Stomach smooth muscle (tissue), 2 donors: ENCODE measurements around the gene CWF19L2.
"Not testable (repeated sequence)": the region's sequence is repeated elsewhere in the genome, so short reads cannot be mapped to it uniquely, and the experiment has no call there.

Source experiments
- H3K27ac ChIP-seq: one replicate; pipeline ENCODE4 v1.7.0; 2013; ENCODE audit warnings: mild to moderate bottlenecking, low read length, inconsistent platforms
- H3K27me3 ChIP-seq, 2 donors: one replicate each; pipeline ENCODE4 v1.7.0; 2013; ENCODE audit warnings: low read length in 2 of 2; ENCODE audit not compliant: insufficient read depth in 2 of 2, control insufficient read depth in 1 of 2
- H3K36me3 ChIP-seq, 2 donors: one replicate each; pipeline ENCODE4 v1.7.0; 2013; ENCODE audit warnings: low read length in 2 of 2; ENCODE audit not compliant: control insufficient read depth in 2 of 2, insufficient read depth in 2 of 2
- H3K4me1 ChIP-seq: one replicate; pipeline ENCODE4 v1.7.0; 2013; ENCODE audit warnings: low read length; ENCODE audit not compliant: control insufficient read depth, insufficient read depth
- H3K4me3 ChIP-seq, 2 donors: one replicate each; pipeline ENCODE4 v1.7.0; 2013; ENCODE audit warnings: low read length in 2 of 2
- H3K9ac ChIP-seq, 2 donors: one replicate each; pipeline ENCODE4 v1.7.0; 2013; ENCODE audit warnings: low read length in 2 of 2, mild to moderate bottlenecking in 1 of 2
- H3K9me3 ChIP-seq, 2 donors: one replicate each; pipeline ENCODE4 v1.7.0; 2013; ENCODE audit warnings: low read length in 2 of 2; ENCODE audit not compliant: control insufficient read depth in 2 of 2
- donor health status: healthy.
- donor health status: Pancreatic carcinoma.

Gene CWF19L2

GRCh38 chr11:107439586-107440167, 17.9 kb downstream of the CWF19L2 start:
- Histone ChIP-seq H3K27me3 (no peaks in the 10 kb centered on the region), H3K4me3 (no peak overlapping the region), H3K36me3 (peaks cover 18 to 20% of the 10 kb centered on the region in 2 donors), H3K9ac (no peak overlapping the region), H3K9me3 (no peaks in the 10 kb centered on the region), H3K4me1 (no peaks in the 10 kb centered on the region), H3K27ac (no peak overlapping the region)

GRCh38 chr11:107438148-107438547, 19.5 kb downstream of the CWF19L2 start:
- Histone ChIP-seq H3K9ac (no peak overlapping the region), H3K27me3 (no peaks in the 10 kb centered on the region), H3K36me3 (peaks cover 18 to 20% of the 10 kb centered on the region in 2 donors)

GRCh38 chr11:107430525-107430924, 27.1 kb downstream of the CWF19L2 start:
- H3K27me3 ChIP-seq: no peaks in the 10 kb centered on the region
- H3K36me3 ChIP-seq: peaks cover 4 to 9% of the 10 kb centered on the region in 2 donors
- H3K27ac ChIP-seq: no peak overlapping the region

More at GRCh38 chr11:107438148-107438547, 19.5 kb downstream of the CWF19L2 start:
- Histone ChIP-seq H3K4me3 (no peak overlapping the region), H3K27ac (no peak overlapping the region), H3K9me3 (no peaks in the 10 kb centered on the region), H3K4me1 (no peaks in the 10 kb centered on the region)

GRCh38 chr11:107427569-107428180, 29.9 kb downstream of the CWF19L2 start:
- H3K9me3 ChIP-seq: no peaks in the 10 kb centered on the region
- no peak overlapping the region for H3K27ac ChIP-seq
- H3K4me3 ChIP-seq: no peak overlapping the region
- H3K4me1 ChIP-seq: no peaks in the 10 kb centered on the region
- peaks cover 4 to 9% of the 10 kb centered on the region in 2 donors for H3K36me3 ChIP-seq
- H3K9ac ChIP-seq: no peak overlapping the region
- H3K27me3 ChIP-seq: no peaks in the 10 kb centered on the region

More at GRCh38 chr11:107430525-107430924, 27.1 kb downstream of the CWF19L2 start:
- no peaks in the 10 kb centered on the region for H3K9me3 ChIP-seq
- no peak overlapping the region for H3K9ac ChIP-seq
- H3K4me3 ChIP-seq: no peak overlapping the region
- no peaks in the 10 kb centered on the region for H3K4me1 ChIP-seq

- H3K27ac ChIP-seq: no peak overlapping the region
- no peak overlapping the region for H3K9ac ChIP-seq
- H3K4me3 ChIP-seq: no peak overlapping the region
- no peaks in the 10 kb centered on the region for H3K9me3 ChIP-seq
- H3K4me1 ChIP-seq: no peaks in the 10 kb centered on the region
- no peaks in the 10 kb centered on the region for H3K27me3 ChIP-seq
- H3K36me3 ChIP-seq: peaks cover 10 to 12% of the 10 kb centered on the region in 2 donors
Measured at GRCh38 chr11:107413352-107413751, 44.3 kb downstream of the CWF19L2 start.

- Histone ChIP-seq H3K4me1 (no peaks in the 10 kb centered on the region), H3K9ac (no peak overlapping the region), H3K9me3 (no peaks in the 10 kb centered on the region), H3K36me3 (peaks cover 3 to 7% of the 10 kb centered on the region in 2 donors), H3K4me3 (no peak overlapping the region), H3K27ac (no peak overlapping the region), H3K27me3 (no peaks in the 10 kb centered on the region)
Measured at GRCh38 chr11:107408762-107409211, 48.8 kb downstream of the CWF19L2 start.

- Histone ChIP-seq H3K27ac (no peak overlapping the region), H3K4me1 (no peaks in the 10 kb centered on the region), H3K36me3 (peaks cover 0 to 2% of the 10 kb centered on the region in 2 donors), H3K27me3 (no peaks in the 10 kb centered on the region), H3K9me3 (no peaks in the 10 kb centered on the region), H3K9ac (no peak overlapping the region), H3K4me3 (no peak overlapping the region)
Measured at GRCh38 chr11:107405260-107405659, 52.4 kb downstream of the CWF19L2 start.

GRCh38 chr11:107401131-107401530, 56.5 kb downstream of the CWF19L2 start:
- not testable (repeated sequence) for H3K9ac ChIP-seq, H3K4me3 ChIP-seq, H3K4me1 ChIP-seq, H3K27ac ChIP-seq, H3K9me3 ChIP-seq, H3K27me3 ChIP-seq, H3K36me3 ChIP-seq

GRCh38 chr11:107397357-107397756, 60.3 kb downstream of the CWF19L2 start:
- Histone ChIP-seq H3K36me3 (peaks cover 0 to 7% of the 10 kb centered on the region in 2 donors), H3K9ac (no peak overlapping the region), H3K27me3 (no peaks in the 10 kb centered on the region), H3K9me3 (no peaks in the 10 kb centered on the region), H3K27ac (no peak overlapping the region), H3K4me3 (no peak overlapping the region), H3K4me1 (no peaks in the 10 kb centered on the region)

GRCh38 chr11:107392611-107393010, 65.0 kb downstream of the CWF19L2 start:
- H3K27ac ChIP-seq: no peak overlapping the region
- peaks cover 2 to 25% of the 10 kb centered on the region in 2 donors for H3K36me3 ChIP-seq
- H3K4me1 ChIP-seq: no peaks in the 10 kb centered on the region
- H3K9me3 ChIP-seq: no peaks in the 10 kb centered on the region
- no peak overlapping the region for H3K4me3 ChIP-seq
- H3K9ac ChIP-seq: no peak overlapping the region
- no peaks in the 10 kb centered on the region for H3K27me3 ChIP-seq

GRCh38 chr11:107390701-107391100, 66.9 kb downstream of the CWF19L2 start:
- H3K27me3 ChIP-seq, H3K9me3 ChIP-seq, H3K27ac ChIP-seq, H3K4me1 ChIP-seq, H3K9ac ChIP-seq, H3K4me3 ChIP-seq: not testable (repeated sequence)
- H3K36me3 ChIP-seq: peaks cover 2 to 25% of the 10 kb centered on the region in 2 donors
